A549 (cell line): Measurements from ENCODE around the gene PPP1R12B.

Experiments used
- BHLHE40 ChIP-seq: IDR thresholded peaks from 2 replicates; pipeline ENCODE4 v1.6.1; 2012; ENCODE audit warnings: low read depth, low read length, inconsistent platforms
- EP300 ChIP-seq, 2 experiments: fragments of >200 bp; sonication (Bioruptor Twin); formaldehyde crosslinking; IDR thresholded peaks; 2 replicates in 1 of 2; 3 replicates in 1 of 2; pipeline ENCODE4 v1.6.1; 2016 to 2017
- PBX3 ChIP-seq: IDR thresholded peaks from 2 replicates; pipeline ENCODE4 v1.6.1; 2012
- TF ChIP-seq, protein P1 (sequence below): fragments of >200 bp; sonication (Bioruptor Twin); formaldehyde crosslinking; IDR thresholded peaks from 3 replicates; pipeline ENCODE4 v1.5.1; 2016

- TF ChIP-seq, protein P1, sequence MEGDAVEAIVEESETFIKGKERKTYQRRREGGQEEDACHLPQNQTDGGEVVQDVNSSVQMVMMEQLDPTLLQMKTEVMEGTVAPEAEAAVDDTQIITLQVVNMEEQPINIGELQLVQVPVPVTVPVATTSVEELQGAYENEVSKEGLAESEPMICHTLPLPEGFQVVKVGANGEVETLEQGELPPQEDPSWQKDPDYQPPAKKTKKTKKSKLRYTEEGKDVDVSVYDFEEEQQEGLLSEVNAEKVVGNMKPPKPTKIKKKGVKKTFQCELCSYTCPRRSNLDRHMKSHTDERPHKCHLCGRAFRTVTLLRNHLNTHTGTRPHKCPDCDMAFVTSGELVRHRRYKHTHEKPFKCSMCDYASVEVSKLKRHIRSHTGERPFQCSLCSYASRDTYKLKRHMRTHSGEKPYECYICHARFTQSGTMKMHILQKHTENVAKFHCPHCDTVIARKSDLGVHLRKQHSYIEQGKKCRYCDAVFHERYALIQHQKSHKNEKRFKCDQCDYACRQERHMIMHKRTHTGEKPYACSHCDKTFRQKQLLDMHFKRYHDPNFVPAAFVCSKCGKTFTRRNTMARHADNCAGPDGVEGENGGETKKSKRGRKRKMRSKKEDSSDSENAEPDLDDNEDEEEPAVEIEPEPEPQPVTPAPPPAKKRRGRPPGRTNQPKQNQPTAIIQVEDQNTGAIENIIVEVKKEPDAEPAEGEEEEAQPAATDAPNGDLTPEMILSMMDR = peak; percentile 98
- TF ChIP-seq BHLHE40 (no peak), EP300 (IDR thresholded peaks at IDR 0.05) (no peak), PBX3 (no peak)
These were observed 32.8 kb upstream of the PPP1R12B start for GRCh38 chr1:202315576-202316168.
